Activated CD4-positive, CD25-positive, alpha-beta regulatory T cell treated with anti-CD3 and anti-CD28 coated beads, Interleukin-2, amount 50 U/mL, for 24 hours (primary cell): ENCODE results near the gene CCDC9B.
A peak's percentile ranks its signal among the peaks of the same experiment; 100 is the strongest.

ENCODE experiments used
- ATAC-seq, 2 donors: fragments of 150-1000 bp; cut with Tn5 transposase; one replicate each; pipeline ENCODE4 v1.10.0; 2021; ENCODE audit warnings: mild to moderate bottlenecking in 1 of 2, moderate library complexity in 1 of 2

The CCDC9B gene

DNA sequence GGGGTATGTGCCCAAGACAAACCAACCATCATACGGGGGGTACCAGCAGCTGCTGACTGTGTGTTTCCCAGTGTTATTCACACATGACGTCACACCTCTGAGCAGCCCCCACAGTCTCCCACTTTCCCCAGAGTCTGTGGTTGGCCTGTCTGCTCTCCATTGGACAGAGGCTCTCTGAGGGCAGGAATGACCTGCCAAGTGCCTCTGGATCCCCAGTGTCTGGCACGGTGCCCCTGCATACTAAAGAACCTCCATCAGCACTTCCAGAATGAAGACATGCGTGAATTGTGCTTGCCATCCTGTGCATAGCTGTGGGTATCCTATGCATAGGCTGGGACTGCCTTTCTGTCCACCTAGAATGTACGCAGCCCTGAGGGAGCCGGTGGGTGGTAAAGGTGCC, 3.5 kb upstream of the CCDC9B start:
- ATAC-seq = no peak

GRCh38 chr15:40343512-40343911, 2.8 kb upstream of the CCDC9B start:
- ATAC-seq = no peak

DNA sequence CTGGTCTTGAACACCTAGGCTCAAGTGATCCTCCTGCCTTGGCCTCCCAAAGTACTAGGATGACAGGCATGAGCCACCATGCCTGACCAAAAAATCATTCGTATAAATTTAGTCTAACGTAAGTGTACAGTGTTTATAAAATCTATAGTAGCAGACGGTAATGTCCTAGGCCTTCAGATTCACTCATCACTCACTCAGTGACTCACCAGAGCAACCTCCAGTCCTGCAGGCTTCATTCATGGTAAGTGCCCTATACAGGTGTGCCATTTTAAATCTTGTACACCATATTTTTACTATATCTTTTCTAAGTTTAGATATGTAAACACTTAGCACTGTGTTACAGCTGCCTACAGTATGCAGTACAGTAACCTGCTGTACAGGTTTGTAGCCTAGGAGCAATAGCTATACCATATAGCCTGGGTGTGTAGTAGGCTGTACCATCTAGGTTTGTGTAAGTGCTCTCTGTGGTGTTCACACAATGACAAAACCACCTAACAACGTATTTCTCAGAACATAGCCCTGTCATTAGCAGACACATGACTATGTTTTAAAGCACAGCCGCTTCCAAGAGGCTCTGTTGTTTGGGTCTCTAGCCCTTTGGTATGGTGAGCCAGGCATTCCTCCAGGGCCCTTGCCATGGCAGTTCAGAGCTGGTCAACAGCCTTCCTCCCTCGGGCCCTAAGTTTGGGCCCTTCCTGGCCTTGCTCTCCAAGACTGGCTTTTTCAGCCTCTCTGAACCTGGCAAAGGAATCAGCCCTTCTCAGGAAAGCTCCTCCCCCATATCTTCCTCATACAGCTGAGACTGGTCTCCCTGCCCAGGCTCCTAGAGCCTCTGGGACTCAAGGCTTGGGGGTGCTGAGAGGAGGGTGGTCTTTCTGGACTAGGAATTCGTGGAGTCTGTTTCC, 1.9 kb upstream of the CCDC9B start:
- ATAC-seq = no peak

DNA sequence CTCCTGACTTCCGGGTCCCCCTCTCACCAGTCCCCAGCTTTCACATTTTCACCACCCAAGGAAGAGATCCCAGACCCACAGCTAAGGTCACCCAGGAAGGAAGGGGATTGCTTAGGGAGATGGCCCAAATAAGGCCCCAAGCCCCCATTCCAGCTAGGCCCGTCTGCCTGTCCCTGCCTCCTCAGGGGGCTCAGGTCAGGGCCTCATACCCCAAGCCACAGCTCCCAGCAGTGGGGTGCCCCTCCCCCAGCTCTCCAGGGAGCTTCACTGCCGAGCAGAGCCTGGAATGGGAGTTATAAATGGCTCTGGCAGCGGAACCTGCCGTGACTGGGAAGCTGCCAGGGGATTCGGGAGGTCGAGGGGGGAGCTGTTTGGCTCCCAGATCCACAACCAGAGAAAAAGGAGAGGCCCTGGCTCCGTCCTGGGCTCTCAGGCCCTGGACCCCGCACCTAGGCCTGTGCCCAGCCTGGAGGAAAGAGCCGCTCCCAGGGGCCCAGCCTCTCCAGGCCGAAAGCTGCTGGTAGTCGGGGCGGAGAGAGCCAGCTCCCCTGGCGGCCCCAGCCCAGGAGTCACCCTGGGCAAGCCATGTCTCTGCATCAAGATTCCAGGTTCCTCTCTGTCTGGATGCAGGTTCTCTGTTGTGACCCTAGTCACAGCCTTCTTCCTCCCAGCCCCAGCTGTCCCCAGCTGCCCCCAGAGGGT, 550 bp downstream of the CCDC9B start:
- no peak for ATAC-seq

DNA sequence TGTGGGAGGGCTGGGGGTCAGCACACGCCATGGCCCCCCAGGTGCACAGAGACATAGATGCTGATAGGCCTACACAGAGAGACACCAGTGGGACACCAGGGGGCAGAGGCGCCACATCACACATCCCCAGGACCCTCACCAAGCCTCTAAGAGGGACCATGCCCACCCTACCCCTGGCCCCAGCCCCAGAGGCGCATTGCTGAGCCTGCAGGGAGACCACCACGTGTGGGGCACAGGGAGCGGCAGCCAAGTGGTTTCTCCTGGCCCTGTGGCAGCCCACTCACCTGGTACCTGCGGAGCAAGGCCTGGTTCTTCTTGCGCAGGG, 1.2 kb downstream of the CCDC9B start:
- no peak for ATAC-seq

GRCh38 chr15:40338921-40339620, 1.7 kb downstream of the CCDC9B start:
- no peak for ATAC-seq

- peak; percentile 91 for ATAC-seq
These were observed 2.6 kb downstream of the CCDC9B start for GRCh38 chr15:40338041-40338657.

DNA sequence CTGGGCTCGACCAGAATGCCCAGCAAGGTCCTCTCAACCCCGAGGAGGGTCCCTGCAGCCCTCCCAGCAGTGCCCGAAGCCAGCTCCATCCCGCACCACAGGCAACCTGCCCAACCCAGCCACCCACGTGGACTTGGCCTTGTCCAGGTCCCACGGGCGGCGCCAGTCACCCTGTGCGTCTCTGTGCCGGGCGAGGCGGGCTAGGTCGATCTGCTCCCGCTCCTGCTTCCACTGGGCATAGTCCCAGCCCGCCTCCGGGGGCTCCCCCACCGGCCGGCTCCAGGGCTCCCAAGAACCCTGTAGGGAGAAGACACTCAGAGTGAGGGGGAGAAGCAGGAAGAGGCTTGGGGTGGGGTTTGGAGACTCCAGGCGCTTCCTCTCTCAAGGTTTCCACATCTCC, 3.1 kb downstream of the CCDC9B start:
- ATAC-seq = no peak

DNA sequence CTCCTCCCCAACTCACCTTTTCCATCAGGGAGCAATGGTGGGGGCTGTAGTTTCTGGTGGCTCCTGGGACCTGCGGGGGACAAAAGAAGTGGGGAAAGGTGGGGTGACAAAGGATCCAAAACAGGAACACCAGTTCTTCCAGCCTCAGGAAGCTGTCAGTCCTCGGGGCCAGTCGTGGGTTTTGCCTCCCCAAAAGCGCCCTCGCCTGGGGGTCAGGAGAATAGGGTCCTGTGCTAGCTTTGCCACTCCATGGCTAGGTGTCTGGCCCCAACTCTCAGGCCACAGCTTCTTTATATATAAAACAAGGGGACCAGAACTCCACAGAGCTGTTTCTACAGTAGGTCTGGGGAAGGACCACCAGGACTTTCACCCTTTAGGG, 4.0 kb downstream of the CCDC9B start:
- no peak for ATAC-seq

GRCh38 chr15:40335938-40336743, 4.6 kb downstream of the CCDC9B start:
- ATAC-seq = no peak

GRCh38 chr15:40334941-40335795, 5.6 kb downstream of the CCDC9B start:
- no peak for ATAC-seq

GRCh38 chr15:40334541-40334940, 6.2 kb downstream of the CCDC9B start:
- no peak for ATAC-seq

DNA sequence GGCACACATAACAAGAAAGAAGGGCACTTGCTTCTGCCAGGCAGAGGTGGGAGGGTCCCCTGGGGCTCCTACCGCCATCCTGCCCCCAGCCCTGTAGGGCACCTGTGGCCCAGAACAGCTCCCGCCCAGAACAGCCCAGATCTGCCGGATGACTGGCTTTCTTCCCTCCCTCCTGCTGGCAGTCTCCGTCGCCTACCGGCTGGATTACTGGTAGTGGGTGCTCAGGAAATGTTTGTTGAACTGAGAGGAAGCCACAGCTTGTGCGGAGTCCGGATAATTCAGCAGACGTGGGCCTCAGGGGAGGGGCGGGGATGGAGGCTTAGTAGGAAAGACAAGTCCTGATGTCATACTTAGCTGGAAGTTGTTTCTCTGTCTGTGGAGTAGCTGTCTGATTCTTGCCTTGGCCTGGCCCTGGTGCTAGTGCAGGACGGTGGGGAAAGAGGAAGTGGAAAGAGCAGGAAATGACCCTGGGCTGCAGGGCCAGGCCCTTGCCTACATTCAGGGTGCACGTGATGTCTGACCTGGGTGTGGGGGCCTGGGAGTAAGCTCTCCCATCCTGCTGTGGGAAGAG, 6.7 kb downstream of the CCDC9B start:
- no peak for ATAC-seq

DNA sequence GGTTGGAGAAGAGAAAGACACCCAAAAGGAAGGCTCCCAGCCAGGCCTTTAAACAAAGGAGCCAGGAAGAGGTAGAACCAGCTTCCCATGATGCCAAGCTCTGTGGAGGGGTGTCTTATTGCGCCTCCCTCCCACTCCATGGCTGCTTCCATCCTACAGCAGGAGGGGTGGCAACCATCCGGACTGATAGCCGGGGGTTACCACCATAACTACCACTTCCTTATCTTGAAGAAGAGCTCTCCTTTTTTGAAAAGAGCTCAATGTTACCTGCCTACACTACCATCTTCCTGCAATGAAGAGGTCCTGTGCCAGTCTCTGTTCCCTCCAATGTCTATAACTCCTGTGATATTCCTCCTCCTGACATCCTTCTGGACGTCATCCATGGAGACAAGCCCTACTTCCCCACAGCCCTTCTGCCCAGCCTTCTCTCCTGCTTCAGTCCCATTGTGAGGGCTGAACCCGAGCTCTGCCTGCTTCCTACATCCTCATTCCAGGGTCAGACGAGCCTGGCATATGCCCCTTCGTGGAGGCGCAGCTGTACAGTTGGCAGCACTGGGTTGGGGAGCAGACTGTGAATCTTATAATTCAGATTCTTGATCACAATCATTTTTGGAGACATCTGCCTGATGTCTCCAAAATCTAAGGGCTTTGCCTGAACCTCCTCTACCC, 8.5 kb downstream of the CCDC9B start:
- ATAC-seq = no peak

DNA sequence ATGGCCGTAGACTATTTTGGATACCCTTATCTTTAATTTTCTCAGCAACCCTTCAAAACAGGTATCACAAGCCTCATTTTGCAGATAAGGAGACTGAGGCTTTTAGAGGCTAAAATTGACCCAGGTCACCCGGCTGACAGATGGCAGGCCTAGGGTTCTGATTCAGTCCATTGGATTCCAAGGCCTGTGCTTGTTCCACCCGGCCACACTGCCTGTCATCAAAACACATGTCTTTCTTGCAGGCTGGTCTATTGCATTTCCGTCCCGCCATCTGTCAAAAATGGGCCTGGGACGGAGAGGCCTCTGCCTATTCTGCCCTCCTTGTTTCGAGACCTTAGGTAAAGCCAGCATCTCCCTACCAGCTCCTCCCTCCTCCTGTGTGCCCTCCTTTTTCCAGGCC, 9.1 kb downstream of the CCDC9B start:
- ATAC-seq = no peak

DNA sequence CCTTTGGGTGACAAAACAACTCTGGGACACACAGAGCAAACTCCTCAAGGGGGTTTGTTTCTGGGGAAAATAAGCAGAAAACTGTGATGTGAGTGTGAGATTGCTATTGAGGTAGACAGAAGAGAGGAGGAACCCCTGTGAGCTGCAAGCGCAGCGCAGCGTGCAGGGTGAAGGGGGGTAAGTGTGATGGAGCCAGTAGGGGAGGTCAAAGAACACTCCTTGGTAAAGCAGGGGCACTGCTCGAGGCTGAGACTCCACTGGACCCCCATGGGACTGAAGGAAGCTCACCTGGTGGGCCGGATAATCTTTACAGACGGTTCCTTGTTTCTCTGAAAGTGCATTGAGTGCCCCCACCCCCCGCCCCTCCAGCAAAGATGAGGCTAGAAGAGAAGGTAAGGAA, 9.7 kb downstream of the CCDC9B start:
- ATAC-seq = no peak

GRCh38 chr15:40330368-40330836, 10.3 kb downstream of the CCDC9B start:
- ATAC-seq = no peak

DNA sequence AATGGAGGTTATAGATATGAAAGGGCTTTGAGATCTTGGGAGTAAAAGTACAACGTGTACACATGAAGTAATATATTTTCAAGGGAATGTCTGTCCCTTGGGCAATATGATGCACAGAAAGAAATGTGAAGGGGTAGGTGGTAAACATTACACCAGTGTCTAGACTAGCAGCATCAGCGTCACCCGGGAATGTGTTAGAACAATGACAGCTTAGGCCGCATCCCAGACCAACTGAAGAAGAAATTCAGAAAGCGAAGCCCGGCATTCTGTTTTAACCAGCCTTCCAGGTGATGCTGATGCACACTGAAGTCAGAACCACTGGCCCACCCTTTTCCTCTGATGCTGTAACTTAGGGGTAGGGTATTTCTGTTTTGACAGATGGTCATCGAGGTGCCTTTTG, 10.9 kb downstream of the CCDC9B start:
- ATAC-seq = no peak

DNA sequence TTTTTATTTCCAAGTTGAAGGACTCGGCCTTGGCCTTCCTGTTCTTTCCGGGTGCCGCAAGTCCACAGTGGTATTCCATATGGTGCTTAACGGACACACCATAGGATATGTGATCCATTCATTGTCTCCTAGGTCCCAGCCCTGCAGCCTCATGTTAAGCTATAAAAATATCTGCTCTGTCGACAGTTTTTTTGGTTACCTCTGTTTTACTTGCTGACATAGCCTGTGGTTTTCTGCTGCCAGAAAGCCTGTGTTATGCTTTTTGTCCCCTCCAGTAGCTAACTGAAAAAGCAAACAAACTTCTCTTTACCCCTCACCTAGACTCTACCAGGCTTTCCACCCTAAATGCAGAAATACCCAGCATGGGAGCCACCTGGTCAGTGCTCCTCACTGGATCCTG, 12.0 kb downstream of the CCDC9B start:
- no peak for ATAC-seq

GRCh38 chr15:40328176-40328575, 12.6 kb downstream of the CCDC9B start:
- no peak for ATAC-seq
